ENCODE results near the gene GPR173. TPM values are rescaled to one million over a fixed set of nuclear protein-coding genes. Genes with fewer than 3 reads are reported as not detected.

GPR173 gene
- total RNA-seq, 4 donors from 2014 or later, result 0.21 to 2.3 (median 0.72) TPM

DNA sequence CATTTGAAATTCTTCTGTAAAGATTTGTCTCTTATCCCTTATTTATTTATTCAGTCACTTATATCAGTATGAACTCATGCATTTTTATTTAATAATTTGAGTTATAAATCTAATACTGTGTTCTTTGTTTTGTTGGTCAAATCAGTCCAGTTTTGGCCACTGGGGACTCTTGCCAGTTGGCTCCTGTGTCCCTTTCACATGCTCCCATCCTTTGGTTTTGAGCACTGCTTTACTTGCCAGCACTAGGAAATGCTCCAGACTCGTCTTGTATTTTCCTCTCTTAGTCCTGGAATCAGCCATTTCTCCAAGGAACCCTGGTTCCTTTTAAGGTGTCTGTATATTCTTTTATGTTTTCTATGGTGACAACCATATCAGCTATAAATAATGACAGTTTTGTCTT is 73.4 kb downstream of the GPR173 start:
- H3K27ac ChIP-seq, result no peak overlapping the region

DNA sequence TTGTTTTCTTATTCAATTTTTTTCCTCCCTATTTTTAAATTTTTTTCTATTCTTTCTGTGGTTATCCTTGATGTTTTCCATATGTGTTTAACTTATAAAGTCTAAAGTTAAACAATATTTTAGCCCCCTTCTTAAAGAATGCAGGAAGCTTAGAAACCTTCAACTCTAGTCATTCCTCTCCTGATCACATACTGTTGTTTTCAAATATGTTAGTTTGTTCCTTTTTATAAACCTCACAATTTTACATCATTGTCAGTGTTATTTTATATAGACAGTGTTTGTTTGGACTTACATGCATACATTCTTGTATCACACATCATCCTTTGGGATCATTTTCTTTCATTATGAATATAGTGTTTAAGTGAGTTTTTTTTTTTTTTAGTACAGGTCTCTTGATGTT is 76.9 kb downstream of the GPR173 start:
- Histone ChIP-seq H3K27me3 (no peaks in the 10 kb centered on the region), H3K9me3 (no peaks in the 10 kb centered on the region), H3K27ac (no peak overlapping the region), H3K4me1 (no peaks in the 10 kb centered on the region), H3K4me3 (no peak overlapping the region), H3K36me3 (no peaks in the 10 kb centered on the region)
- DNase-seq (ENCODE audit: low spot score in 2 of 2), result no peak
- TF ChIP-seq, protein P1, sequence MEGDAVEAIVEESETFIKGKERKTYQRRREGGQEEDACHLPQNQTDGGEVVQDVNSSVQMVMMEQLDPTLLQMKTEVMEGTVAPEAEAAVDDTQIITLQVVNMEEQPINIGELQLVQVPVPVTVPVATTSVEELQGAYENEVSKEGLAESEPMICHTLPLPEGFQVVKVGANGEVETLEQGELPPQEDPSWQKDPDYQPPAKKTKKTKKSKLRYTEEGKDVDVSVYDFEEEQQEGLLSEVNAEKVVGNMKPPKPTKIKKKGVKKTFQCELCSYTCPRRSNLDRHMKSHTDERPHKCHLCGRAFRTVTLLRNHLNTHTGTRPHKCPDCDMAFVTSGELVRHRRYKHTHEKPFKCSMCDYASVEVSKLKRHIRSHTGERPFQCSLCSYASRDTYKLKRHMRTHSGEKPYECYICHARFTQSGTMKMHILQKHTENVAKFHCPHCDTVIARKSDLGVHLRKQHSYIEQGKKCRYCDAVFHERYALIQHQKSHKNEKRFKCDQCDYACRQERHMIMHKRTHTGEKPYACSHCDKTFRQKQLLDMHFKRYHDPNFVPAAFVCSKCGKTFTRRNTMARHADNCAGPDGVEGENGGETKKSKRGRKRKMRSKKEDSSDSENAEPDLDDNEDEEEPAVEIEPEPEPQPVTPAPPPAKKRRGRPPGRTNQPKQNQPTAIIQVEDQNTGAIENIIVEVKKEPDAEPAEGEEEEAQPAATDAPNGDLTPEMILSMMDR (IDR thresholded peaks at IDR 0.05), result no peak
- TF ChIP-seq EP300 (IDR thresholded peaks at IDR 0.05) (no peak), POLR2A (IDR thresholded peaks at IDR 0.05) (no peak), POLR2AphosphoS5 (IDR thresholded peaks at IDR 0.05) (no peak)

More for the DNA sequence above, 73.4 kb downstream of the GPR173 start:
- DNase-seq (ENCODE audit: low spot score in 2 of 2), result no peak
- TF ChIP-seq POLR2AphosphoS5 (IDR thresholded peaks at IDR 0.05), result no peak
- TF ChIP-seq POLR2A (IDR thresholded peaks at IDR 0.05), result no peak
- no peaks in the 10 kb centered on the region for H3K9me3 ChIP-seq
- H3K4me3 ChIP-seq, result no peak overlapping the region
- H3K4me1 ChIP-seq, result no peaks in the 10 kb centered on the region
- H3K36me3 ChIP-seq, result no peaks in the 10 kb centered on the region
- no peaks in the 10 kb centered on the region for H3K27me3 ChIP-seq
- WGBS, result 32% methylated on average over 1 of the region's 1 CpG

DNA sequence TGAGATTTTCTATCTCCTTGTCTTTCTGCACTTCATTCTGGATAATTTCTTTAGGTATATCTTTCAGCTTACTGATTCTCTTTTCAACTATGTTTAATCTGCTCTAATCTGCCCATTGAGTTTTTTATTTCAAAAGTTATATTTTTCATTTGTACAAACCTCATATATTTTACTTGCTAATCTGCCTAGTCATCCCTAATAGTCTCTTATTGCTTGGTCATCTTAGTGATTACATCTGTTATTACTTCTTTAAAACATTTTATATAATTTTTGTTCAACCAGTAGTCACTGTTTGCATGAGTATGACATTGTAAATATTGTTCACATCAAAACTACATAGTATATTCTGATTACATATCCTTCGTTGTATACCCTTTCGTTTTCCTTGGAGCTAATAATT is 77.8 kb downstream of the GPR173 start:
- H3K4me1 ChIP-seq, result no peaks in the 10 kb centered on the region
- H3K36me3 ChIP-seq, result no peaks in the 10 kb centered on the region
- TF ChIP-seq EP300 (IDR thresholded peaks at IDR 0.05) (no peak), POLR2A (IDR thresholded peaks at IDR 0.05) (no peak), POLR2AphosphoS5 (IDR thresholded peaks at IDR 0.05) (no peak)
- TF ChIP-seq, protein P1 (IDR thresholded peaks at IDR 0.05), result no peak
- no peak overlapping the region for H3K4me3 ChIP-seq
- H3K27me3 ChIP-seq, result no peaks in the 10 kb centered on the region
- no peak overlapping the region for H3K27ac ChIP-seq
- WGBS, result 91% methylated on average over 2 of the region's 2 CpGs
- H3K9me3 ChIP-seq, result no peaks in the 10 kb centered on the region
- DNase-seq (ENCODE audit: low spot score in 2 of 2), result no peak

DNA sequence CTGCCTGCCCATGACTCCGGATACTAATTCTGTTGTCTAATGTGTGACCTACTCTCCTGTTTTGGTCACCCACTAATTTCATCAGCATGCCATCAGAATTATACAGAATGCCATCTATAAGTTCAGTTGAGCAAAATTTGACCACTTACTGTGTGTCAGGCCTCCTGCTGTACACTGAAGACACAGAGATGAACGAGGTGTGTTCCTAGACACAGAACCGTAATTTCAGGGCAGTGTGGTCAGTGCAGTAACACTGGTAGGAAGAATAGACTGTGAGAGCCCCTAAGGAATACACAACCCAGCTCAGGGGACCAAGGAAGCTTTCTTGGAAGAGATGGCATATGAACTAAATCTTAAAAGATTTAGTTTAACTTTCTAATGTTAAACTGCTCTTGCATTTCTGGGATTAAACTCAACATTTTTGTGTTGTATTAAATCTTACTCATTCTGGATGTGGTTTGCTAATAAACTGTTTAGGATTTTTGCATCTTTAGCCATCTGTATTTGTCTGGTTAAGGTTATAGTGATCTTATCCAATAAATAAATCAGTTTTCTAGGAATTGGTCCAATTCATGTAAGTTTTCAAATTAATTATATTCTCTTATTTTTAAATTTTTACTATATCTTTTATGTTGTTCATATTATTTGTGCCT is 79.6 kb downstream of the GPR173 start:
- DNase-seq (ENCODE audit: low spot score in 2 of 2), result no peak
- no peaks in the 10 kb centered on the region for H3K27me3 ChIP-seq
- no peaks in the 10 kb centered on the region for H3K9me3 ChIP-seq
- H3K36me3 ChIP-seq, result no peaks in the 10 kb centered on the region
- no peak for TF ChIP-seq POLR2A (IDR thresholded peaks at IDR 0.05)
- TF ChIP-seq POLR2AphosphoS5 (IDR thresholded peaks at IDR 0.05), result no peak
- TF ChIP-seq, protein P1 (IDR thresholded peaks at IDR 0.05), result no peak
- TF ChIP-seq EP300 (IDR thresholded peaks at IDR 0.05), result no peak
- 73% methylated on average over 3 of the region's 3 CpGs for WGBS
- no peaks in the 10 kb centered on the region for H3K4me1 ChIP-seq
- H3K27ac ChIP-seq, result no peak overlapping the region
- no peak overlapping the region for H3K4me3 ChIP-seq

Other genes starting within 250 kb of the GPR173 start
- gene XAGE5, start 237.5 kb upstream of the GPR173 start, total RNA-seq, result not detected
- not detected for gene XAGE3, start 180.7 kb upstream of the GPR173 start, total RNA-seq
- 100 to 1,000 TPM in 1 of 4 donors, 10 to 100 TPM in 3; 42.5 to 126 (median 48.0) TPM for gene FAM156B, start 151.5 kb upstream of the GPR173 start, total RNA-seq
- gene FAM156A, start 90.3 kb upstream of the GPR173 start, total RNA-seq, result 10 to 100 TPM; 13.1 to 38.1 (median 24.8) TPM
- 10 to 100 TPM; 29.4 to 60.7 (median 48.4) TPM for gene TSPYL2, start 33.6 kb downstream of the GPR173 start, total RNA-seq
- gene KANTR, start 45.4 kb downstream of the GPR173 start, total RNA-seq, result 10 to 100 TPM; 16.2 to 81.3 (median 28.6) TPM
- 100 to 1,000 TPM; 126 to 318 (median 160) TPM for gene KDM5C, start 176.4 kb downstream of the GPR173 start, total RNA-seq
- gene IQSEC2, start 232.8 kb downstream of the GPR173 start, total RNA-seq, result 10 to 100 TPM; 24.4 to 42.1 (median 28.9) TPM